ENCODE results near the gene TSC22D1.
"Not testable (repeated sequence)": the region's sequence is repeated elsewhere in the genome, so short reads cannot be mapped to it uniquely, and the experiment has no call there.

The TSC22D1 gene

DNA sequence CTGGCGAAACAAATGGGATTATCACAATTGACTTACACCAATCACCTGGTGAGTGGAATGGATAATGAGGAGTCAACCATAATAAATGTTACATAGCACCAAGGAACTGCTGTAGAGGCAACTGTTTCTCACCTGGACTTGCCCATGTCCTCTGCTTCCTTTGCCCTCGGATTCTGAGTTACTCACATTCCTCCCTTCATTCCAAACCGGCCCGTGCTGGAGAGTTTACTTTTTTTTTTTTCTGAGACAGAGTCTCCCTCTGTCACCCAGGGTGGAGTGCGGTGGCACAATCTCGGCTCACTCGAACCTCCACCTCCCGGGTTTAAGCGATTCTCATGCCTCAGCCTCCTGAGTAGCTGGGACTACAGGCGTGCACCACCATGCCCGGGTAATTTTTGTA lies 41.5 kb upstream of the TSC22D1 start:
- H3K27ac ChIP-seq (ENCODE audit: low read depth, low read length): no peak overlapping the region
- H4K5ac ChIP-seq (ENCODE audit: low read length): no peak overlapping the region
- no peak overlapping the region for H3K4me3 ChIP-seq (ENCODE audit: low read length)
- H2BK5ac ChIP-seq (ENCODE audit: low read length): no peak overlapping the region
- no peak overlapping the region for H4K8ac ChIP-seq (ENCODE audit: low read depth, low read length)
- no peak overlapping the region for H3K9ac ChIP-seq (ENCODE audit: low read length)
- H3K79me2 ChIP-seq (ENCODE audit: control insufficient read depth, insufficient read depth, low read length): no peaks in the 10 kb centered on the region
- H3K36me3 ChIP-seq (ENCODE audit: control insufficient read depth, insufficient read depth, low read length): no peaks in the 10 kb centered on the region
- no peak overlapping the region for H2BK15ac ChIP-seq (replicated peaks; ENCODE audit: low read depth)
- DNase-seq: peak; percentile 23
- no peaks in the 10 kb centered on the region for H3K79me1 ChIP-seq (ENCODE audit: low read length)
- no peak overlapping the region for H3K56ac ChIP-seq (ENCODE audit: low read length)
- no CpG with 5 or more reads among the region's 11 CpGs for WGBS (ENCODE audit: extremely low coverage, insufficient coverage, low lambda C conversion rate)
- H2BK120ac ChIP-seq (ENCODE audit: low read depth, low read length): no peak overlapping the region
- H3K27me3 ChIP-seq (ENCODE audit: insufficient read depth, low read length, poor library complexity): no peaks in the 10 kb centered on the region
- no peak overlapping the region for H3K4ac ChIP-seq (ENCODE audit: low read depth, low read length)
- no peak overlapping the region for H2AK5ac ChIP-seq (ENCODE audit: low read length)
- no peak overlapping the region for H3K18ac ChIP-seq (ENCODE audit: low read length)
- H3K4me2 ChIP-seq (ENCODE audit: low read length): no peak overlapping the region
- no peaks in the 10 kb centered on the region for H3K4me1 ChIP-seq (ENCODE audit: control insufficient read depth, low read depth, low read length)
- H3K23ac ChIP-seq (ENCODE audit: low read length): no peak overlapping the region

DNA sequence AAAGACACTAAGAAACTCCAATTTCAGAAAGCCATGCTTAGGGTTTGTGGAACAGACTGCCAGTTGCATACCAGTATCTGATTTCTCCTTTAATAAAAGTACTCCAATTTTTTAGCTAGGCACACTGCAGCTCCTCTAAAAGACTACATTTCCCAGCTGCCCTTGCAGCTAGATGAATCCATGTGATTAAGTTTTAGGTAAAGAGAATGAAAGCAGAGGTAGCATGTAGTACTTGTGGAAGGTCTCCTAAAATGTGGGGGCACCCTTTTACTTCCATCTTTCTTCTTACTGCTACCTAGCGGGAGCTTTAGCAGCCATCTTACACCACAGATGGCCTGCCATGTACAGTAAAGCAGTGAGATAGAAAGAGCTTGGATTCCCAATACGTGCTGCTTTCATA lies 33.0 kb upstream of the TSC22D1 start:
- no CpG with 5 or more reads among the region's 2 CpGs for WGBS (ENCODE audit: extremely low coverage, insufficient coverage, low lambda C conversion rate)
- H2BK15ac ChIP-seq (replicated peaks; ENCODE audit: low read depth): no peak overlapping the region

DNA sequence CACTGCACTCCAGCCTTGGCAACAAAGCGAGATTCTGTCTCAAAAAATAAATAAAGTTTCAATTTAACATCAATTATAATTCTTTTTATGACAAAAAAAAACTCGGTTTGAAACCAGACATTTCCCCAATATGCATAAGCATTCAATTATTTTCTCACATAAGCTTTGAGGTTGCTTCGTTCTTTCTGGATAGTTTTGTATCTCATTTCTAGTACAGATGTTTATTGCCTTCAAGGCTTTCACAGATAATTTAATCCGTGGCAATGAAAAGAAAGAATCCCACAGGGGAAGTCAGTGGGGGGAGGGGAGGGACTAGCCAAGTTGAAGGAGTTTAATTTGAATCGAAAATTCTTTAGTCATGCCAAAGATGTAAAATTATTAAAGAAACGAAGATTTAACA lies 29.6 kb upstream of the TSC22D1 start:
- no peak overlapping the region for H3K18ac ChIP-seq (ENCODE audit: low read length)

More for the DNA sequence above, 33.0 kb upstream of the TSC22D1 start:
- Histone ChIP-seq H3K27me3 (ENCODE audit: insufficient read depth, low read length, poor library complexity) (no peaks in the 10 kb centered on the region), H3K79me2 (ENCODE audit: control insufficient read depth, insufficient read depth, low read length) (no peaks in the 10 kb centered on the region), H2BK5ac (ENCODE audit: low read length) (no peak overlapping the region), H3K4me1 (ENCODE audit: control insufficient read depth, low read depth, low read length) (no peaks in the 10 kb centered on the region), H2BK120ac (ENCODE audit: low read depth, low read length) (no peak overlapping the region), H3K56ac (ENCODE audit: low read length) (no peak overlapping the region), H3K79me1 (ENCODE audit: low read length) (no peaks in the 10 kb centered on the region), H3K9ac (ENCODE audit: low read length) (no peak overlapping the region), H3K4me3 (ENCODE audit: low read length) (no peak overlapping the region), H4K5ac (ENCODE audit: low read length) (no peak overlapping the region), H3K23ac (ENCODE audit: low read length) (no peak overlapping the region), H3K18ac (ENCODE audit: low read length) (no peak overlapping the region), H3K36me3 (ENCODE audit: control insufficient read depth, insufficient read depth, low read length) (no peaks in the 10 kb centered on the region), H2AK5ac (ENCODE audit: low read length) (no peak overlapping the region), H3K4me2 (ENCODE audit: low read length) (no peak overlapping the region), H4K8ac (ENCODE audit: low read depth, low read length) (no peak overlapping the region), H3K4ac (ENCODE audit: low read depth, low read length) (no peak overlapping the region), H3K27ac (ENCODE audit: low read depth, low read length) (no peak overlapping the region)
- DNase-seq: peak; percentile 16

DNA sequence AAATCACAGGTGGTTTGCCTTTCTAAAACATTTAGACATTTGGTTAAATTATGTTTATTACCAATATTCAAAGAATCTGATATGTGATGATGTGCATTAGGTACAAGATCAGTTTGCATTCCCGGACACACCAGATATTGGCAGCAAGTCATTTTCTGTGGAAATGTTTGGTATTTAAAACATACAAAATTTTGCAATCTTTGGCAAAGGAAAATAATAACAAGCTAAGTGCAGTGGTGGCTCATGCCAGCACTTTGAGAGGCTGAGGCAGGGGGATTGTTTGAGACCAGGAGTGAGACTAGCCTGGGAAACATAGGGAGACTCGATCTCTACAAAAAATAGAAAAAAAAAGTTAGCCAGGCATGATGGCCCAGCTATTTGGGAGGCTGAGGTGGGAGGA lies 29.1 kb upstream of the TSC22D1 start:
- H3K79me1 ChIP-seq (ENCODE audit: low read length): no peaks in the 10 kb centered on the region
- no peaks in the 10 kb centered on the region for H3K27me3 ChIP-seq (ENCODE audit: insufficient read depth, low read length, poor library complexity)
- no peak overlapping the region for H2BK5ac ChIP-seq (ENCODE audit: low read length)
- DNase-seq: no peak
- no peak overlapping the region for H4K5ac ChIP-seq (ENCODE audit: low read length)
- H3K4me3 ChIP-seq (ENCODE audit: low read length): no peak overlapping the region
- H3K36me3 ChIP-seq (ENCODE audit: control insufficient read depth, insufficient read depth, low read length): no peaks in the 10 kb centered on the region
- no peak overlapping the region for H3K4me2 ChIP-seq (ENCODE audit: low read length)
- H2BK120ac ChIP-seq (ENCODE audit: low read depth, low read length): no peak overlapping the region
- H3K23ac ChIP-seq (ENCODE audit: low read length): no peak overlapping the region
- H3K56ac ChIP-seq (ENCODE audit: low read length): no peak overlapping the region
- WGBS (ENCODE audit: extremely low coverage, insufficient coverage, low lambda C conversion rate): no CpG with 5 or more reads among the region's 2 CpGs
- H4K8ac ChIP-seq (ENCODE audit: low read depth, low read length): no peak overlapping the region
- no peak overlapping the region for H3K4ac ChIP-seq (ENCODE audit: low read depth, low read length)
- no peaks in the 10 kb centered on the region for H3K4me1 ChIP-seq (ENCODE audit: control insufficient read depth, low read depth, low read length)
- H3K9ac ChIP-seq (ENCODE audit: low read length): no peak overlapping the region
- H2AK5ac ChIP-seq (ENCODE audit: low read length): no peak overlapping the region
- H3K79me2 ChIP-seq (ENCODE audit: control insufficient read depth, insufficient read depth, low read length): no peaks in the 10 kb centered on the region
- H3K18ac ChIP-seq (ENCODE audit: low read length): no peak overlapping the region
- H2BK15ac ChIP-seq (replicated peaks; ENCODE audit: low read depth): no peak overlapping the region
- no peak overlapping the region for H3K27ac ChIP-seq (ENCODE audit: low read depth, low read length)

More for the DNA sequence above, 29.6 kb upstream of the TSC22D1 start:
- Histone ChIP-seq H2BK15ac (replicated peaks; ENCODE audit: low read depth) (no peak overlapping the region), H3K4me3 (ENCODE audit: low read length) (no peak overlapping the region), H3K27me3 (ENCODE audit: insufficient read depth, low read length, poor library complexity) (no peaks in the 10 kb centered on the region), H3K79me1 (ENCODE audit: low read length) (no peaks in the 10 kb centered on the region), H3K4ac (ENCODE audit: low read depth, low read length) (no peak overlapping the region), H2BK5ac (ENCODE audit: low read length) (no peak overlapping the region), H2BK120ac (ENCODE audit: low read depth, low read length) (no peak overlapping the region), H2AK5ac (ENCODE audit: low read length) (no peak overlapping the region), H3K9ac (ENCODE audit: low read length) (no peak overlapping the region), H4K8ac (ENCODE audit: low read depth, low read length) (no peak overlapping the region), H3K23ac (ENCODE audit: low read length) (no peak overlapping the region), H3K79me2 (ENCODE audit: control insufficient read depth, insufficient read depth, low read length) (no peaks in the 10 kb centered on the region), H3K56ac (ENCODE audit: low read length) (no peak overlapping the region), H4K5ac (ENCODE audit: low read length) (no peak overlapping the region), H3K4me2 (ENCODE audit: low read length) (no peak overlapping the region), H3K36me3 (ENCODE audit: control insufficient read depth, insufficient read depth, low read length) (no peaks in the 10 kb centered on the region), H3K4me1 (ENCODE audit: control insufficient read depth, low read depth, low read length) (no peaks in the 10 kb centered on the region), H3K27ac (ENCODE audit: low read depth, low read length) (no peak overlapping the region)
- no peak for DNase-seq
- WGBS (ENCODE audit: extremely low coverage, insufficient coverage, low lambda C conversion rate): 100% methylated on average over 1 of the region's 6 CpGs

DNA sequence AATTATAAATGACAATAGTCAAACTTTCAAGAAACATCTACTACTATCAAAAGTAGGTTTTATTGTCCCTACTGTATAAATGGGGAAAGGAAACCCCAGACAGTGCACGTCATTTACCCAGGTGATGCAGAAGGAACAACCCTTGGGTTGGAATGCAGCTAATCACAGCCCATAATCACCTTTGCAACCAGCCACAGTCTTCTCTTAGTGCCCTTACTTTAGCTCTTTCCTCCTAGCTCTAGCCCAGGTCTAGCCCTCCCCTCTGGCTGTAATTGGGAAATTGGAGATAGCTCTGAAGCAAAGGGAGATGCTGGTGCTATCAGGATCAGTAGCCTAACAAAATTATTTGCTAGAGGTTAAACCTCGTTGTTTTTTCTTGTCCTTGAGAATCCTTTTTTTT lies 25.5 kb upstream of the TSC22D1 start:
- Histone ChIP-seq H3K9ac (ENCODE audit: low read length) (no peak overlapping the region), H3K4ac (ENCODE audit: low read depth, low read length) (no peak overlapping the region), H3K27me3 (ENCODE audit: insufficient read depth, low read length, poor library complexity) (no peaks in the 10 kb centered on the region), H2BK5ac (ENCODE audit: low read length) (no peak overlapping the region), H3K79me1 (ENCODE audit: low read length) (no peaks in the 10 kb centered on the region), H3K23ac (ENCODE audit: low read length) (no peak overlapping the region), H4K8ac (ENCODE audit: low read depth, low read length) (no peak overlapping the region), H3K79me2 (ENCODE audit: control insufficient read depth, insufficient read depth, low read length) (no peaks in the 10 kb centered on the region), H3K18ac (ENCODE audit: low read length) (no peak overlapping the region), H3K4me2 (ENCODE audit: low read length) (no peak overlapping the region), H4K5ac (ENCODE audit: low read length) (no peak overlapping the region), H3K56ac (ENCODE audit: low read length) (no peak overlapping the region), H2BK15ac (replicated peaks; ENCODE audit: low read depth) (no peak overlapping the region), H2BK120ac (ENCODE audit: low read depth, low read length) (no peak overlapping the region), H3K4me3 (ENCODE audit: low read length) (no peak overlapping the region), H2AK5ac (ENCODE audit: low read length) (no peak overlapping the region), H3K36me3 (ENCODE audit: control insufficient read depth, insufficient read depth, low read length) (no peaks in the 10 kb centered on the region), H3K4me1 (ENCODE audit: control insufficient read depth, low read depth, low read length) (no peaks in the 10 kb centered on the region), H3K27ac (ENCODE audit: low read depth, low read length) (no peak overlapping the region)
- peak; percentile 67 for DNase-seq
- WGBS (ENCODE audit: extremely low coverage, insufficient coverage, low lambda C conversion rate): no CpG with 5 or more reads among the region's 2 CpGs

DNA sequence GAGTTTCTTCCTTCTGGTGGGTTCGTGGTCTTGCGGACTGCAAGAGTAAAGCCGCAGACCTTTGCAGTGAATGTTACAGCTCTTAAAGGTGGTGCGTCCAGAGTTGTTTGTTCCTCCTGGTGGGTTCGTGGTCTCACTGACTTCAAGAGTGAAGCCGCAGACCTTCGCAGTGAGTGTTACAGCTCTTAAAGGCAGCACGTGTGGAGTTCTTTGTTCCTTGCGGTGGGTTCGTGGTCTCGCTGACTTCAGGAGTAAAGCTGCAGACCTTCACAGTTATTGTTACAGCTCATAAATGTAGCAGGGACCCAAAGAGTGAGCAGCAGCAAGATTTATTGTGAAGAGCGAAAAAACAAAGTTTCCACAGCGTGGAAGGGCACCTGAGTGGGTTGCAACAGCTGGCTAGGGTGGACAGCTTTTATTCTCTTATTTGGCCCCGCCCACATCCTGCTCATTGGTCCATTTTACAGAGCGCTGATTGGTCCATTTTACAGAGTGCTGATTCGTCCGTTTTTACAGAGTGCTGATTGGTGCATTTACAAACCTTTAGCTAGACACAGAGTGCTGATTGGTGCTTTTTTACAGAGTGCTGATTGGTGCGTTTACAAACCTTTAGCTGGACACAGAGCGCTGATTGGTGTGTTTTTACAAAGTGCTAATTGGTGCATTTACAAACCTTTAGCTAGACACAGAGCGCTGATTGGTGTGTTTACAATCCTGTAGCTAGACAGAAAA lies 17.9 kb upstream of the TSC22D1 start:
- not testable (repeated sequence) for H3K79me2 ChIP-seq (ENCODE audit: control insufficient read depth, insufficient read depth, low read length); H3K23ac ChIP-seq (ENCODE audit: low read length); H2BK120ac ChIP-seq (ENCODE audit: low read depth, low read length); H3K4ac ChIP-seq (ENCODE audit: low read depth, low read length); H3K4me1 ChIP-seq (ENCODE audit: control insufficient read depth, low read depth, low read length); H3K18ac ChIP-seq (ENCODE audit: low read length); H3K27ac ChIP-seq (ENCODE audit: low read depth, low read length); H3K79me1 ChIP-seq (ENCODE audit: low read length); DNase-seq; H3K4me3 ChIP-seq (ENCODE audit: low read length); H2AK5ac ChIP-seq (ENCODE audit: low read length); H3K4me2 ChIP-seq (ENCODE audit: low read length); H3K27me3 ChIP-seq (ENCODE audit: insufficient read depth, low read length, poor library complexity); H3K56ac ChIP-seq (ENCODE audit: low read length); H3K36me3 ChIP-seq (ENCODE audit: control insufficient read depth, insufficient read depth, low read length); H2BK5ac ChIP-seq (ENCODE audit: low read length); H4K5ac ChIP-seq (ENCODE audit: low read length); H2BK15ac ChIP-seq (replicated peaks; ENCODE audit: low read depth); H3K9ac ChIP-seq (ENCODE audit: low read length); H4K8ac ChIP-seq (ENCODE audit: low read depth, low read length)
- no CpG with 5 or more reads among the region's 20 CpGs for WGBS (ENCODE audit: extremely low coverage, insufficient coverage, low lambda C conversion rate)

Measured in mesendoderm (in vitro differentiated cells).